GM21737 (cell line): ENCODE measurements around the gene SNX33.
"Not testable (repeated sequence)": the region's sequence is repeated elsewhere in the genome, so short reads cannot be mapped to it uniquely, and the experiment has no call there.

Experiments used
- ATAC-seq: cut with Tn5 transposase; IDR thresholded peaks from one replicate; pipeline ENCODE4 v1.9.1; 2021; ENCODE audit warnings: mild to moderate bottlenecking, moderate library complexity; ENCODE audit not compliant: unreplicated experiment

SNX33 gene

GRCh38 chr15:75647370-75648155 lies at the start of gene SNX33:
TSS of gene SNX33 (plus strand) at chr15:75647912. CDS start at chr15:75649103, 1,191 bp downstream.
- no peak for ATAC-seq

GRCh38 chr15:75598361-75598760 lies 49.4 kb upstream of the SNX33 start:
- ATAC-seq: no peak

GRCh38 chr15:75599401-75599800 lies 48.3 kb upstream of the SNX33 start:
- no peak for ATAC-seq

- no peak for ATAC-seq
Measured at GRCh38 chr15:75606026-75606425, 41.7 kb upstream of the SNX33 start.

GRCh38 chr15:75606711-75607699 lies 40.7 kb upstream of the SNX33 start:
- no peak for ATAC-seq

GRCh38 chr15:75616766-75617165 lies 30.9 kb upstream of the SNX33 start:
- ATAC-seq: no peak

GRCh38 chr15:75620058-75620820 lies 27.5 kb upstream of the SNX33 start:
- no peak for ATAC-seq

- ATAC-seq: no peak
Measured at GRCh38 chr15:75620841-75621391, 26.8 kb upstream of the SNX33 start.

GRCh38 chr15:75622505-75622904 lies 25.2 kb upstream of the SNX33 start:
- no peak for ATAC-seq

- peak; percentile 65 for ATAC-seq
Measured at GRCh38 chr15:75625542-75626347, 22.0 kb upstream of the SNX33 start, which contains the start of gene SNUPN. TSS of gene SNUPN (minus strand) at chr15:75625725. CDS start at chr15:75621051, 4,674 bp downstream.

GRCh38 chr15:75631935-75632334 lies 15.8 kb upstream of the SNX33 start:
- no peak for ATAC-seq

- not testable (repeated sequence) for ATAC-seq
Measured at GRCh38 chr15:75633922-75634321, 13.8 kb upstream of the SNX33 start.

- ATAC-seq: no peak
Measured at GRCh38 chr15:75636026-75636425, 11.7 kb upstream of the SNX33 start.

- ATAC-seq: no peak
Measured at GRCh38 chr15:75637245-75638009, 10.3 kb upstream of the SNX33 start.

- no peak for ATAC-seq
Measured at GRCh38 chr15:75639191-75639708, 8.5 kb upstream of the SNX33 start.

GRCh38 chr15:75639709-75640482 lies 7.8 kb upstream of the SNX33 start, which contains the start of gene IMP3:
TSS of gene IMP3 (minus strand) at chr15:75640224. CDS start at chr15:75640168, 56 bp downstream.
- ATAC-seq: peak; percentile 91

GRCh38 chr15:75640483-75641178 lies 7.1 kb upstream of the SNX33 start:
- ATAC-seq: peak; percentile 21
